Endothelial cell of umbilical vein (primary cell): ENCODE data around the gene GRK1. TPM values are rescaled to one million over a fixed set of nuclear protein-coding genes. Genes with fewer than 3 reads are reported as not detected.

Source experiments
- BruUV-seq: library from RNA; stranded (reverse); fragments of 400-500 nt; replicated peaks from 2 replicates; lab custom pipeline; 2021; lab: Mats Ljungman, UMichigan
- CTCF ChIA-PET: fragments of 300-600, 350-600 bp; sonication (Branson Sonifier 250); formaldehyde crosslinking; loops from one replicate; lab custom pipeline; 2021; ENCODE audit warnings: antibody characterized with exemption, inconsistent platforms; lab: Charles Lee
- POLR2A ChIA-PET: fragments of 300-600, 350-600 bp; sonication (Branson Sonifier 250); formaldehyde crosslinking; loops from one replicate; lab custom pipeline; 2021; ENCODE audit warnings: antibody characterized with exemption, inconsistent platforms; lab: Charles Lee
- DNase-seq: peaks from one replicate; pipeline ENCODE4 v3.0.0-alpha.2; 2011; ENCODE audit warnings: low read depth, low spot score
- FAIRE-seq: peaks from 2 replicates; lab custom pipeline; 2011; peaks lifted over from hg19 to GRCh38; lab: Jason Lieb, UNC
- H2AFZ ChIP-seq: 2 replicates; pipeline ENCODE4 v1.6.0; 2012; ENCODE audit warnings: low read depth, low read length, control low read depth, inconsistent platforms
- H3K27ac ChIP-seq: 2 replicates; pipeline ENCODE4 v1.5.1; 2011; ENCODE audit warnings: low read depth, mild to moderate bottlenecking, control low read depth, low read length, moderate library complexity; ENCODE audit not compliant: insufficient read depth
- H3K27me3 ChIP-seq, 2 experiments: 2 replicates each; pipeline versions ENCODE4 v1.6.0 to v1.6.1; 2011; ENCODE audit warnings: low read length in 2 of 2, mixed read lengths in 1 of 2; ENCODE audit not compliant: control insufficient read depth in 2 of 2, insufficient read depth in 2 of 2
- H3K36me3 ChIP-seq, 2 experiments: 2 replicates in 1 of 2; 3 replicates in 1 of 2; pipeline ENCODE4 v1.5.1; 2011; ENCODE audit warnings: low read length in 2 of 2, mild to moderate bottlenecking in 1 of 2, moderate library complexity in 1 of 2; ENCODE audit not compliant: control insufficient read depth in 2 of 2, insufficient read depth in 2 of 2; ENCODE audit errors: extremely low read depth in 1 of 2
- H3K4me1 ChIP-seq: 3 replicates; pipeline ENCODE4 v1.5.1; 2011; ENCODE audit warnings: mild to moderate bottlenecking, low read length; ENCODE audit not compliant: control insufficient read depth, insufficient read depth; ENCODE audit errors: extremely low read depth
- H3K4me2 ChIP-seq: 2 replicates; pipeline ENCODE4 v1.6.1; 2011; ENCODE audit warnings: low read length, control low read depth, mixed read lengths; ENCODE audit not compliant: insufficient read depth
- H3K4me3 ChIP-seq, 3 experiments: fragments of 200-600 bp in 1 of 3; sonication (generic), shearing (Covaris generic) in 1 of 3; replicated peaks in 1 of 3; 2 replicates each; pipeline ENCODE4 v1.5.1; 2011 to 2016; ENCODE audit warnings: control low read depth in 3 of 3, low read length in 3 of 3, mild to moderate bottlenecking in 2 of 3, inconsistent platforms in 1 of 3, low read depth in 1 of 3, moderate library complexity in 1 of 3; ENCODE audit not compliant: insufficient read depth in 1 of 3
- H3K79me2 ChIP-seq: 2 replicates; pipeline ENCODE4 v1.6.0; 2012; ENCODE audit warnings: low read length, inconsistent platforms; ENCODE audit not compliant: control insufficient read depth, insufficient read depth
- H3K9ac ChIP-seq: replicated peaks from 2 replicates; pipeline ENCODE3; 2011; ENCODE audit warnings: low read length, control low read depth; ENCODE audit not compliant: insufficient read depth; ENCODE audit errors: extremely low read depth
- H3K9me1 ChIP-seq: replicated peaks from 3 replicates; pipeline ENCODE4 v1.6.0; 2011; ENCODE audit warnings: mild to moderate bottlenecking, low read length; ENCODE audit not compliant: control insufficient read depth, insufficient read depth; ENCODE audit errors: extremely low read depth
- H3K9me3 ChIP-seq: replicated peaks from 2 replicates; pipeline ENCODE4 v1.5.1; 2012; ENCODE audit warnings: low read length, inconsistent platforms; ENCODE audit not compliant: control insufficient read depth, insufficient read depth
- H4K20me1 ChIP-seq: replicated peaks from 2 replicates; pipeline ENCODE3; 2011; ENCODE audit warnings: mild to moderate bottlenecking, low read length; ENCODE audit not compliant: control insufficient read depth, insufficient read depth; ENCODE audit errors: extremely low read depth
- EZH2 ChIP-seq: IDR thresholded peaks from 2 replicates; pipeline ENCODE4 v1.6.1; 2012; ENCODE audit warnings: borderline replicate concordance, low read depth, mild to moderate bottlenecking, moderate library complexity, low read length, inconsistent platforms; ENCODE audit not compliant: severe bottlenecking
- FOS ChIP-seq: IDR thresholded peaks from 2 replicates; pipeline ENCODE4 v1.6.1; 2011; ENCODE audit warnings: mild to moderate bottlenecking, low read length, moderate library complexity, borderline replicate concordance; ENCODE audit not compliant: insufficient read depth
- GATA2 ChIP-seq: IDR thresholded peaks from 2 replicates; pipeline ENCODE4 v1.7.0; 2011; ENCODE audit warnings: low read depth, mild to moderate bottlenecking, moderate library complexity, mixed read lengths, low read length; ENCODE audit not compliant: insufficient read length, insufficient read depth
- JUN ChIP-seq: IDR thresholded peaks from 2 replicates; pipeline ENCODE4 v1.6.1; 2011; ENCODE audit warnings: borderline replicate concordance, low read depth; ENCODE audit not compliant: insufficient read length, insufficient read depth
- MYC ChIP-seq: IDR thresholded peaks from one replicate; pipeline ENCODE4 v1.6.1; 2011; ENCODE audit warnings: mild to moderate bottlenecking, low read depth, low read length
- POLR2A ChIP-seq: IDR thresholded peaks from 2 replicates; pipeline ENCODE4 v1.6.1; 2012; ENCODE audit warnings: low read depth, mild to moderate bottlenecking, control low read depth, low read length
- POLR2AphosphoS5 ChIP-seq: IDR thresholded peaks from 2 replicates; pipeline ENCODE4 v1.6.1; 2012; ENCODE audit warnings: low read depth, mild to moderate bottlenecking, control low read depth, low read length, moderate library complexity; ENCODE audit not compliant: insufficient read depth
- dilution Hi-C: fragments of 300-500 bp; cut with MboI; formaldehyde crosslinking; loops from one replicate; pipeline ENCODE4 v1.15.0; 2019; ENCODE audit warnings: low sequenced_read_pairs; ENCODE audit not compliant: extremely low pct_ligation_motif_present
- intact Hi-C: fragments of 100-400 bp; cut with micrococcal nuclease; formaldehyde crosslinking; loops from one replicate; pipeline ENCODE4 v1.10.0; 2022
- polyA plus RNA-seq, 4 experiments: library from polyadenylated mRNA; depleted of rRNA in 3 of 4; stranded (reverse) in 3 of 4; unstranded in 1 of 4; fragments of >200 nt; gene quantifications; 2 replicates each; pipeline versions ENCODE4 v1.2.1 to v1.2.3, GENCODE V29; 2011 to 2012; ENCODE audit warnings: missing spikeins in 1 of 4
- total RNA-seq: library from RNA; stranded (reverse); gene quantifications from 2 replicates; pipeline ENCODE4 v1.2.3, GENCODE V29; 2021
- TF ChIP-seq, protein P1 (sequence below), 2 donors: IDR thresholded peaks; 1 replicate in 1 of 2; 2 replicates in 1 of 2; pipeline ENCODE4 v1.5.1; 2011; ENCODE audit warnings: low read length in 2 of 2, mild to moderate bottlenecking in 2 of 2, moderate library complexity in 2 of 2, control low read depth in 1 of 2, inconsistent platforms in 1 of 2, low read depth in 1 of 2; ENCODE audit not compliant: insufficient read depth in 1 of 2; ENCODE audit errors: extremely low read depth in 1 of 2
- TF ChIP-seq, protein P2 (sequence below): IDR thresholded peaks from 2 replicates; pipeline ENCODE4 v1.6.1; 2011; ENCODE audit not compliant: insufficient read depth, insufficient read length

The GRK1 gene
- total and polyA plus RNA-seq, 2 donors (not counting 3 experiments of a cell fraction or from before 2014, with no cell fraction given) = not detected

DNA sequence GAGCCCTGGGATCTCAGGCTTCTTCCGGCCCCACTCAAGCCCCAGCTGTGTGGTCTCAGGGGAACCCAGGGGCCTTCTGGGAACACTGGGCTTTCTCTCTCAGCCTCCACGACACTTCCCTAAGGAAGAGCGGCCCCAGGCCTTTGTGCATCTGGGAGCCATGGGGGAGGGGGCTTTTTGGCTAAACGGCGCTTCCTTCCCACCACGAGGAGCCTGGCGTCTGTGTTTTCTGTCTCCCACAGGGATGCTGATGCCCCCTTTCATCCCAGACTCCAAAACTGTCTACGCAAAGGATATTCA lies 67.8 kb downstream of the GRK1 start:
- no peak overlapping the region for H3K4me3 ChIP-seq
- DNase-seq (no peak), FAIRE-seq (no peak)
- POLR2A ChIA-PET = no interaction called here
- dilution Hi-C loops (no loop called here), intact Hi-C loops (no loop called here)
- H4K20me1 ChIP-seq = no peaks in the 10 kb centered on the region
- TF ChIP-seq, protein P1, sequence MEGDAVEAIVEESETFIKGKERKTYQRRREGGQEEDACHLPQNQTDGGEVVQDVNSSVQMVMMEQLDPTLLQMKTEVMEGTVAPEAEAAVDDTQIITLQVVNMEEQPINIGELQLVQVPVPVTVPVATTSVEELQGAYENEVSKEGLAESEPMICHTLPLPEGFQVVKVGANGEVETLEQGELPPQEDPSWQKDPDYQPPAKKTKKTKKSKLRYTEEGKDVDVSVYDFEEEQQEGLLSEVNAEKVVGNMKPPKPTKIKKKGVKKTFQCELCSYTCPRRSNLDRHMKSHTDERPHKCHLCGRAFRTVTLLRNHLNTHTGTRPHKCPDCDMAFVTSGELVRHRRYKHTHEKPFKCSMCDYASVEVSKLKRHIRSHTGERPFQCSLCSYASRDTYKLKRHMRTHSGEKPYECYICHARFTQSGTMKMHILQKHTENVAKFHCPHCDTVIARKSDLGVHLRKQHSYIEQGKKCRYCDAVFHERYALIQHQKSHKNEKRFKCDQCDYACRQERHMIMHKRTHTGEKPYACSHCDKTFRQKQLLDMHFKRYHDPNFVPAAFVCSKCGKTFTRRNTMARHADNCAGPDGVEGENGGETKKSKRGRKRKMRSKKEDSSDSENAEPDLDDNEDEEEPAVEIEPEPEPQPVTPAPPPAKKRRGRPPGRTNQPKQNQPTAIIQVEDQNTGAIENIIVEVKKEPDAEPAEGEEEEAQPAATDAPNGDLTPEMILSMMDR (IDR thresholded peaks at IDR 0.05; ENCODE audit: extremely low read depth in 1 of 2, insufficient read depth in 1 of 2, low read depth in 1 of 2, low read length in 2 of 2) = no peak
- TF ChIP-seq, protein P2, sequence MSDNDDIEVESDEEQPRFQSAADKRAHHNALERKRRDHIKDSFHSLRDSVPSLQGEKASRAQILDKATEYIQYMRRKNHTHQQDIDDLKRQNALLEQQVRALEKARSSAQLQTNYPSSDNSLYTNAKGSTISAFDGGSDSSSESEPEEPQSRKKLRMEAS = no peak
- TF ChIP-seq POLR2A = no peak
- no peak for TF ChIP-seq FOS
- no peak for TF ChIP-seq EZH2
- TF ChIP-seq JUN = no peak
- TF ChIP-seq GATA2 = no peak
- no peak for TF ChIP-seq POLR2AphosphoS5
- no peak for TF ChIP-seq MYC
- H3K9me3 ChIP-seq = no peaks in the 10 kb centered on the region
- BruUV-seq = no TSS peak
- H3K79me2 ChIP-seq = no peaks in the 10 kb centered on the region
- no peak overlapping the region for H3K27ac ChIP-seq
- no peaks in the 10 kb centered on the region for H3K4me1 ChIP-seq
- H2AFZ ChIP-seq = no peak overlapping the region
- CTCF ChIA-PET = no interaction called here
- H3K4me2 ChIP-seq = no peak overlapping the region
- no peak overlapping the region for H3K9ac ChIP-seq
- no peaks in the 10 kb centered on the region for H3K9me1 ChIP-seq
- H3K27me3 ChIP-seq = no peaks in the 10 kb centered on the region
- H3K36me3 ChIP-seq = no peaks in the 10 kb centered on the region
